HCT116 (cell line): ENCODE results near the gene TET2. TPM values are rescaled to one million over a fixed set of nuclear protein-coding genes. Genes with fewer than 3 reads are reported as not detected.

Experiments used
- ATAC-seq: fragments of 200-7000 bp; cut with Tn5 transposase; 2 replicates; pipeline ENCODE4 v1.9.1; 2020; ENCODE audit warnings: mild to moderate bottlenecking, moderate library complexity
- BruUV-seq: library from RNA; stranded (reverse); fragments of 400-500 nt; replicated peaks from 2 replicates; lab custom pipeline; 2021; lab: Mats Ljungman, UMichigan
- CTCF ChIA-PET: fragments of 300-600 bp; sonication (Branson Sonifier 250); formaldehyde crosslinking; loops from one replicate; lab custom pipeline; 2021; ENCODE audit warnings: antibody characterized with exemption; lab: Charles Lee
- POLR2A ChIA-PET: fragments of 300-600, 350-600 bp; sonication (Branson Sonifier 250); formaldehyde crosslinking; loops from one replicate; lab custom pipeline; 2021; ENCODE audit warnings: antibody characterized with exemption; lab: Charles Lee
- RAD21 ChIA-PET, 2 experiments: fragments of 300-600 bp; sonication (Branson Sonifier 250); formaldehyde crosslinking; loops; one replicate each; lab custom pipeline; 2023; ENCODE audit warnings: low total read pairs in 2 of 2; ENCODE audit not compliant: uncharacterized antibody in 2 of 2, unreplicated experiment in 2 of 2, low non-redundant PET in 1 of 2; lab: Charles Lee
- DNase-seq: peaks from one replicate; pipeline ENCODE4 v3.0.0-alpha.2; 2010; ENCODE audit warnings: low read depth, low spot score
- H2AFZ ChIP-seq: fragments of 200-600 bp; shearing (Covaris generic), sonication (generic); 2 replicates; pipeline ENCODE4 v1.6.1; 2017; ENCODE audit warnings: low read depth, mixed run types, mixed read lengths, antibody characterized with exemption, low read length; ENCODE audit not compliant: poor library complexity, severe bottlenecking
- H3K27ac ChIP-seq: 2 replicates; pipeline ENCODE4 v1.5.1; 2012; ENCODE audit warnings: low read depth, low read length
- H3K27me3 ChIP-seq: fragments of 200-600 bp; sonication (generic); 2 replicates; pipeline ENCODE4 v1.6.1; 2016; ENCODE audit warnings: mixed run types, low read length, mixed read lengths; ENCODE audit not compliant: insufficient read depth
- H3K36me3 ChIP-seq, 2 experiments: fragments of 200-500 bp in 1 of 2; fragments of 200-600 bp in 1 of 2; sonication (Bioruptor generic) in 1 of 2; sonication (generic) in 1 of 2; 2 replicates each; pipeline versions ENCODE4 v1.5.1 to v1.6.1; 2014 to 2016; ENCODE audit warnings: low read length in 2 of 2, inconsistent platforms in 1 of 2, mixed read lengths in 1 of 2, mixed run types in 1 of 2; ENCODE audit not compliant: insufficient read depth in 2 of 2, control insufficient read depth in 1 of 2
- H3K4me1 ChIP-seq, 2 experiments: fragments of 200-600 bp in 1 of 2; sonication (generic) in 1 of 2; 2 replicates each; pipeline versions ENCODE4 v1.5.1 to v1.6.1; 2012 to 2017; ENCODE audit warnings: low read length in 2 of 2, inconsistent platforms in 1 of 2, mild to moderate bottlenecking in 1 of 2, mixed read lengths in 1 of 2, mixed run types in 1 of 2, moderate library complexity in 1 of 2; ENCODE audit not compliant: insufficient read depth in 2 of 2, control insufficient read depth in 1 of 2
- H3K4me2 ChIP-seq: fragments of 200-600 bp; sonication (generic); 2 replicates; pipeline ENCODE4 v1.6.1; 2017; ENCODE audit warnings: mixed run types, low read length, mixed read lengths
- H3K4me3 ChIP-seq, 2 experiments: fragments of 200-600 bp in 1 of 2; sonication (generic) in 1 of 2; replicated peaks in 1 of 2; 2 replicates each; pipeline ENCODE4 v1.5.1; 2011 to 2016; ENCODE audit warnings: low read length in 2 of 2, control low read depth in 1 of 2, low read depth in 1 of 2, mild to moderate bottlenecking in 1 of 2, mixed read lengths in 1 of 2, mixed run types in 1 of 2
- H3K79me2 ChIP-seq: fragments of 200-600 bp; sonication (generic); 2 replicates; pipeline ENCODE4 v1.6.1; 2017; ENCODE audit warnings: mild to moderate bottlenecking, mixed run types, low read length, moderate library complexity, mixed read lengths; ENCODE audit not compliant: insufficient read depth
- H3K9ac ChIP-seq: fragments of 200-600 bp; sonication (generic); 2 replicates; pipeline ENCODE4 v1.6.1; 2016; ENCODE audit warnings: low read length, mixed read lengths
- H3K9me2 ChIP-seq: fragments of 200-600 bp; sonication (generic), shearing (Covaris generic); 2 replicates; pipeline ENCODE4 v1.6.1; 2017; ENCODE audit warnings: mixed run types, mild to moderate bottlenecking, moderate library complexity; ENCODE audit not compliant: insufficient read depth
- H3K9me3 ChIP-seq, 2 experiments: fragments of 200-500 bp in 1 of 2; fragments of 200-600 bp in 1 of 2; sonication (Bioruptor generic) in 1 of 2; sonication (generic) in 1 of 2; 2 replicates each; pipeline ENCODE4 v1.6.1; 2014 to 2017; ENCODE audit warnings: low read length in 2 of 2, mixed read lengths in 2 of 2, inconsistent platforms in 1 of 2, low read depth in 1 of 2, mild to moderate bottlenecking in 1 of 2, mixed run types in 1 of 2, moderate library complexity in 1 of 2; ENCODE audit not compliant: control insufficient read depth in 1 of 2, insufficient read depth in 1 of 2
- H4K20me1 ChIP-seq: fragments of 200-600 bp; sonication (generic), shearing (Covaris generic); 2 replicates; pipeline ENCODE4 v1.6.1; 2017; ENCODE audit warnings: mixed run types, mild to moderate bottlenecking, moderate library complexity; ENCODE audit not compliant: insufficient read depth
- FOSL1 ChIP-seq: IDR thresholded peaks from 2 replicates; pipeline ENCODE4 v1.6.1; 2012; ENCODE audit warnings: low read depth
- RAD21 ChIP-seq: IDR thresholded peaks from 2 replicates; pipeline ENCODE4 v1.6.1; 2012; ENCODE audit warnings: low read depth, mild to moderate bottlenecking
- SP1 ChIP-seq: IDR thresholded peaks from 2 replicates; pipeline ENCODE4 v1.6.1; 2012; ENCODE audit warnings: low read depth
- TCF7L2 ChIP-seq: IDR thresholded peaks from 2 replicates; pipeline ENCODE4 v1.7.0; 2011; ENCODE audit warnings: borderline replicate concordance, inconsistent platforms; ENCODE audit not compliant: insufficient read depth, insufficient read length; ENCODE audit errors: extremely low read depth
- YY1 ChIP-seq: IDR thresholded peaks from 2 replicates; pipeline ENCODE4 v1.6.1; 2011; ENCODE audit warnings: low read length, low read depth, moderate library complexity, mild to moderate bottlenecking; ENCODE audit not compliant: insufficient replicate concordance; ENCODE audit errors: extremely low read depth
- intact Hi-C: fragments of 100-400 bp; cut with micrococcal nuclease; formaldehyde crosslinking; loops from 2 replicates; pipeline ENCODE4 v1.10.0; 2022
- total RNA-seq: library from RNA; stranded (reverse); gene quantifications from one replicate; pipeline ENCODE4 v1.2.1, GENCODE V29; 2021; ENCODE audit not compliant: unreplicated experiment
- TF ChIP-seq, protein P1 (sequence below): IDR thresholded peaks from 2 replicates; pipeline ENCODE4 v1.6.1; 2011; ENCODE audit warnings: mild to moderate bottlenecking, low read length, moderate library complexity; ENCODE audit not compliant: insufficient replicate concordance; ENCODE audit errors: extremely low read depth

TET2 gene
- total RNA-seq, 1 experiment from 2014 or later, result 9.7 TPM

- DNase-seq (no peak), ATAC-seq (no peak)
- Histone ChIP-seq H3K79me2 (no peaks in the 10 kb centered on the region), H4K20me1 (no peaks in the 10 kb centered on the region), H3K4me1 (peaks cover 0 to 4% of the 10 kb centered on the region in 2 experiments; a peak in 1 of 4 replicates), H3K9ac (no peak overlapping the region), H3K4me2 (no peak overlapping the region), H3K27me3 (no peaks in the 10 kb centered on the region), H3K9me3 (no peaks in the 10 kb centered on the region), H3K4me3 (no peak overlapping the region), H3K27ac (no peak overlapping the region), H3K36me3 (no peaks in the 10 kb centered on the region), H3K9me2 (no peaks in the 10 kb centered on the region), H2AFZ (no peak overlapping the region)
- RAD21 ChIA-PET, result no interaction called here
- POLR2A ChIA-PET, result no interaction called here
- TF ChIP-seq FOSL1 (no peak), YY1 (no peak), RAD21 (no peak), SP1 (no peak), TCF7L2 (no peak)
- TF ChIP-seq, protein P1, sequence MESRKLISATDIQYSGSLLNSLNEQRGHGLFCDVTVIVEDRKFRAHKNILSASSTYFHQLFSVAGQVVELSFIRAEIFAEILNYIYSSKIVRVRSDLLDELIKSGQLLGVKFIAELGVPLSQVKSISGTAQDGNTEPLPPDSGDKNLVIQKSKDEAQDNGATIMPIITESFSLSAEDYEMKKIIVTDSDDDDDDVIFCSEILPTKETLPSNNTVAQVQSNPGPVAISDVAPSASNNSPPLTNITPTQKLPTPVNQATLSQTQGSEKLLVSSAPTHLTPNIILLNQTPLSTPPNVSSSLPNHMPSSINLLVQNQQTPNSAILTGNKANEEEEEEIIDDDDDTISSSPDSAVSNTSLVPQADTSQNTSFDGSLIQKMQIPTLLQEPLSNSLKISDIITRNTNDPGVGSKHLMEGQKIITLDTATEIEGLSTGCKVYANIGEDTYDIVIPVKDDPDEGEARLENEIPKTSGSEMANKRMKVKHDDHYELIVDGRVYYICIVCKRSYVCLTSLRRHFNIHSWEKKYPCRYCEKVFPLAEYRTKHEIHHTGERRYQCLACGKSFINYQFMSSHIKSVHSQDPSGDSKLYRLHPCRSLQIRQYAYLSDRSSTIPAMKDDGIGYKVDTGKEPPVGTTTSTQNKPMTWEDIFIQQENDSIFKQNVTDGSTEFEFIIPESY, result no peak
- intact Hi-C loops, result no loop called here
- CTCF ChIA-PET, result interaction anchor here (1.7 kb wide), 1 partner anchor 279 kb away, joined by 4 read pairs; the partner anchor contains the start of gene PPA2
- no TSS peak for BruUV-seq
Observed at GRCh38 chr4:105194328-105195231, 47.9 kb downstream of the TET2 start.
